ENCODE measurements around the gene DGKI. TPM values are rescaled to one million over a fixed set of nuclear protein-coding genes. Genes with fewer than 3 reads are reported as not detected.

The DGKI gene
- total and polyA plus RNA-seq, 2 of the 4 experiments (the other 2 are of a cell fraction) = 3.9 to 15.8 TPM

GRCh38 chr7:137878333-137878961, 31.7 kb upstream of the DGKI start:
- Histone ChIP-seq H2BK20ac (ENCODE audit: low read depth, low read length) (no peak overlapping the region; the same call in 1 of the 2 replicates), H3K4me2 (ENCODE audit: low read depth, low read length) (no peak overlapping the region), H4K5ac (ENCODE audit: low read depth, low read length) (no peak overlapping the region), H3K18ac (ENCODE audit: low read depth, low read length) (no peak overlapping the region), H3K23ac (ENCODE audit: low read depth, low read length) (no peak overlapping the region), H3K9me3 (ENCODE audit: control insufficient read depth, insufficient read depth, low read length) (peaks cover 5% of the 10 kb centered on the region), H3K9me1 (ENCODE audit: insufficient read depth, low read length) (peaks cover 36% of the 10 kb centered on the region), H3K36me3 (ENCODE audit: control insufficient read depth, insufficient read depth, low read length) (peaks cover 53% of the 10 kb centered on the region), H3K9ac (ENCODE audit: low read depth, low read length) (no peak overlapping the region), H3K4me1 (ENCODE audit: control insufficient read depth, insufficient read depth, low read length) (peaks cover 19% of the 10 kb centered on the region), H3K56ac (ENCODE audit: extremely low read depth, insufficient read depth, low read length) (no peak overlapping the region), H3K27ac (ENCODE audit: insufficient read depth, low read length) (no peak overlapping the region), H3K79me1 (ENCODE audit: low read depth in 1 of 2, low read length in 2 of 2) (peaks cover 6 to 62% of the 10 kb centered on the region in 2 experiments), H3K4me3 (ENCODE audit: insufficient read depth, low read depth, low read length) (no peak overlapping the region), H3K27me3 (ENCODE audit: control insufficient read depth, insufficient read depth, low read length) (no peaks in the 10 kb centered on the region), H2AFZ (replicated peaks; ENCODE audit: low read length, poor library complexity) (no peak overlapping the region), H2BK5ac (ENCODE audit: low read depth, low read length, poor library complexity, severe bottlenecking) (peak overlapping the region; percentile 1), H2AK5ac (ENCODE audit: low read depth, low read length) (peak overlapping the region; percentile 1; the same call in 1 of the 2 replicates), H2AK9ac (replicated peaks; ENCODE audit: low read depth, low read length, poor library complexity) (no peak overlapping the region), H2BK120ac (ENCODE audit: low read depth, low read length) (no peak overlapping the region), H3K4ac (ENCODE audit: low read depth, low read length) (peak overlapping the region; percentile 39; the same call in 1 of the 2 replicates), H3K14ac (replicated peaks; ENCODE audit: low read depth, low read length) (no peak overlapping the region), H2BK15ac (ENCODE audit: low read depth, low read length) (no peak overlapping the region), H4K20me1 (ENCODE audit: insufficient read depth, low read length) (peaks cover 10% of the 10 kb centered on the region), H4K91ac (ENCODE audit: insufficient read depth, low read depth, low read length) (no peak overlapping the region; the same call in 1 of the 2 replicates), H4K8ac (ENCODE audit: low read depth in 2 of 2, low read length in 2 of 2) (no peak overlapping the region; a peak in 1 of 4 replicates)
- ATAC-seq (ENCODE audit: low read depth) (no peak), DNase-seq (peak; percentile 33)
- no peak for TF ChIP-seq MAZ (IDR thresholded peaks at IDR 0.05; ENCODE audit: borderline replicate concordance, low read depth, low read length)
- TF ChIP-seq CHD1 (IDR thresholded peaks at IDR 0.05; ENCODE audit: low read depth, low read length) = no peak
- no peak for TF ChIP-seq MAFK (IDR thresholded peaks at IDR 0.05; ENCODE audit: low read depth, low read length)
- no peak for TF ChIP-seq RFX5 (IDR thresholded peaks at IDR 0.05; ENCODE audit: low read depth, low read length)
- TF ChIP-seq SMC3 (IDR thresholded peaks at IDR 0.05; ENCODE audit: low read depth, low read length) = no peak
- no peak for TF ChIP-seq USF2 (IDR thresholded peaks at IDR 0.05; ENCODE audit: low read depth, low read length)
- no peak for TF ChIP-seq RCOR1 (IDR thresholded peaks at IDR 0.05; ENCODE audit: insufficient replicate concordance, low read length)
- no peak for TF ChIP-seq NFE2L2 (IDR thresholded peaks at IDR 0.05; ENCODE audit: low read depth, low read length)
- intact Hi-C loops (cut with micrococcal nuclease) = no loop called here
- dilution Hi-C loops (cut with HindIII; ENCODE audit: low sequenced_read_pairs, unreplicated experiment) = no loop called here
- POLR2A ChIA-PET (ENCODE audit: unreplicated experiment) = no interaction called here
- WGBS, 2 experiments (ENCODE audit: extremely low coverage in 2 of 2, insufficient read length in 1 of 2) = 0% methylated on average over 1 of the region's 8 CpGs; no CpG with 5 or more reads in 1 of the 2 experiments
- CTCF ChIA-PET = no interaction called here
- BruUV-seq (replicated peaks) = no TSS peak
- in situ Hi-C loops (cut with MboI; ENCODE audit: low sequenced_read_pairs) = no loop called here
